SK-N-SH treated with all-trans-retinoic acid at 6 μM for 48 hours (cell line): Measurements from ENCODE around the gene UBAP2.

Experiments
- ATAC-seq: fragments of 200-7000 bp; cut with Tn5 transposase; 3 replicates; pipeline ENCODE4 v1.9.1; 2020; ENCODE audit warnings: mild to moderate bottlenecking, moderate library complexity
- ARNTL ChIP-seq: fragments of 450-650 bp; formaldehyde crosslinking; IDR thresholded peaks from 2 replicates; pipeline ENCODE4 v1.5.0; 2020; ENCODE audit warnings: low read depth, mild to moderate bottlenecking, moderate library complexity, borderline replicate concordance
- BACH2 ChIP-seq: fragments of 250-450 bp; sonication (Bioruptor Pico); IDR thresholded peaks from 2 replicates; pipeline ENCODE4 v1.9.0; 2021; ENCODE audit warnings: mild to moderate bottlenecking, borderline replicate concordance
- CREB5 ChIP-seq: fragments of 250-450 bp; sonication (Bioruptor Pico); IDR thresholded peaks from 2 replicates; pipeline ENCODE4 v1.5.1; 2020; ENCODE audit warnings: low read depth, mild to moderate bottlenecking, moderate library complexity
- CSDC2 ChIP-seq: fragments of 250-450 bp; sonication (Bioruptor Pico); IDR thresholded peaks from 2 replicates; pipeline ENCODE4 v1.5.0; 2020; ENCODE audit warnings: mild to moderate bottlenecking, moderate library complexity
- ESRRG ChIP-seq: fragments of 250-450 bp; sonication (Bioruptor Pico); IDR thresholded peaks from 2 replicates; pipeline ENCODE4 v1.6.1; 2021; ENCODE audit warnings: mild to moderate bottlenecking
- GLIS3 ChIP-seq: fragments of 250-450 bp; sonication (Bioruptor Pico); IDR thresholded peaks from 2 replicates; pipeline ENCODE4 v1.5.0; 2020; ENCODE audit warnings: mild to moderate bottlenecking, moderate library complexity
- ISL1 ChIP-seq: fragments of 250-450 bp; sonication (Bioruptor Pico); IDR thresholded peaks from 2 replicates; pipeline ENCODE4 v2.1.2; 2022; ENCODE audit warnings: mild to moderate bottlenecking, moderate library complexity
- OSR1 ChIP-seq: fragments of 250-450 bp; sonication (Bioruptor Pico); IDR thresholded peaks from 2 replicates; pipeline ENCODE4 v1.8.0; 2022; ENCODE audit warnings: moderate library complexity, mild to moderate bottlenecking, inconsistent platforms
- PPARA ChIP-seq: fragments of 250-450 bp; sonication (Bioruptor Pico); IDR thresholded peaks from 2 replicates; pipeline ENCODE4 v1.5.0; 2020; ENCODE audit warnings: mild to moderate bottlenecking, borderline replicate concordance
- SNAI2 ChIP-seq: fragments of 250-450 bp; sonication (Bioruptor Pico); IDR thresholded peaks from 2 replicates; pipeline ENCODE4 v1.5.0; 2020; ENCODE audit warnings: mild to moderate bottlenecking, moderate library complexity
- TCF4 ChIP-seq: fragments of 250-450 bp; sonication (Bioruptor Pico); IDR thresholded peaks from 2 replicates; pipeline ENCODE4 v1.8.0; 2021; ENCODE audit warnings: mild to moderate bottlenecking, moderate library complexity, borderline replicate concordance
- TSHZ2 ChIP-seq: fragments of 250-450 bp; sonication (Bioruptor Pico); IDR thresholded peaks from 2 replicates; pipeline ENCODE4 v1.5.0; 2020; ENCODE audit warnings: mild to moderate bottlenecking, moderate library complexity
- ZC3H10 ChIP-seq: fragments of 250-450 bp; sonication (Bioruptor Pico); IDR thresholded peaks from 2 replicates; pipeline ENCODE4 v1.5.1; 2021; ENCODE audit warnings: mild to moderate bottlenecking, moderate library complexity
- ZFP3 ChIP-seq: fragments of 250-450 bp; sonication (Bioruptor Pico); IDR thresholded peaks from 2 replicates; pipeline ENCODE4 v1.5.0; 2020; ENCODE audit warnings: mild to moderate bottlenecking, moderate library complexity
- ZFP30 ChIP-seq: fragments of 450-650 bp; formaldehyde crosslinking; IDR thresholded peaks from 2 replicates; pipeline ENCODE4 v1.5.0; 2022; ENCODE audit warnings: mild to moderate bottlenecking, moderate library complexity
- ZNF565 ChIP-seq: fragments of 450-650 bp; formaldehyde crosslinking; conservative IDR thresholded peaks from 2 replicates; pipeline ENCODE4 v1.5.0; 2020; ENCODE audit warnings: low read depth, mild to moderate bottlenecking, moderate library complexity
- ZNF70 ChIP-seq: fragments of 450-650 bp; formaldehyde crosslinking; IDR thresholded peaks from 2 replicates; pipeline ENCODE4 v1.5.0; 2020; ENCODE audit warnings: mild to moderate bottlenecking, moderate library complexity
- ZNF8 ChIP-seq: fragments of 450-650 bp; formaldehyde crosslinking; IDR thresholded peaks from 2 replicates; pipeline ENCODE4 v1.5.0; 2020; ENCODE audit warnings: mild to moderate bottlenecking, moderate library complexity
- TF ChIP-seq, protein P1 (sequence below): fragments of 250-450 bp; sonication (Bioruptor Pico); IDR thresholded peaks from 2 replicates; pipeline ENCODE4 v1.8.0; 2021; ENCODE audit warnings: low read depth, mild to moderate bottlenecking, moderate library complexity, borderline replicate concordance
- TF ChIP-seq, protein P2 (sequence below): fragments of 250-450 bp; sonication (Bioruptor Pico); IDR thresholded peaks from 2 replicates; pipeline ENCODE4 v1.8.0; 2020; ENCODE audit warnings: mild to moderate bottlenecking, moderate library complexity, borderline replicate concordance

UBAP2 gene

GRCh38 chr9:34032631-34033030 lies 16.1 kb downstream of the UBAP2 start:
- ATAC-seq: no peak
- TF ChIP-seq SNAI2: no peak
- no peak for TF ChIP-seq ZFP3 (CRISPR knock-in tag)
- TF ChIP-seq ZNF8 (CRISPR knock-in tag): no peak
- TF ChIP-seq ZNF70 (CRISPR knock-in tag): no peak
- no peak for TF ChIP-seq TSHZ2 (CRISPR knock-in tag)
- TF ChIP-seq PPARA (CRISPR knock-in tag): no peak
- TF ChIP-seq ZFP30 (CRISPR knock-in tag): no peak
- no peak for TF ChIP-seq CSDC2 (CRISPR knock-in tag)
- TF ChIP-seq, protein P1, sequence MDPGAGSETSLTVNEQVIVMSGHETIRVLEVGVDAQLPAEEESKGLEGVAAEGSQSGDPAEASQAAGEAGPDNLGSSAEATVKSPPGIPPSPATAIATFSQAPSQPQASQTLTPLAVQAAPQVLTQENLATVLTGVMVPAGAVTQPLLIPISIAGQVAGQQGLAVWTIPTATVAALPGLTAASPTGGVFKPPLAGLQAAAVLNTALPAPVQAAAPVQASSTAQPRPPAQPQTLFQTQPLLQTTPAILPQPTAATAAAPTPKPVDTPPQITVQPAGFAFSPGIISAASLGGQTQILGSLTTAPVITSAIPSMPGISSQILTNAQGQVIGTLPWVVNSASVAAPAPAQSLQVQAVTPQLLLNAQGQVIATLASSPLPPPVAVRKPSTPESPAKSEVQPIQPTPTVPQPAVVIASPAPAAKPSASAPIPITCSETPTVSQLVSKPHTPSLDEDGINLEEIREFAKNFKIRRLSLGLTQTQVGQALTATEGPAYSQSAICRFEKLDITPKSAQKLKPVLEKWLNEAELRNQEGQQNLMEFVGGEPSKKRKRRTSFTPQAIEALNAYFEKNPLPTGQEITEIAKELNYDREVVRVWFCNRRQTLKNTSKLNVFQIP (CRISPR knock-in tag): no peak

DNA sequence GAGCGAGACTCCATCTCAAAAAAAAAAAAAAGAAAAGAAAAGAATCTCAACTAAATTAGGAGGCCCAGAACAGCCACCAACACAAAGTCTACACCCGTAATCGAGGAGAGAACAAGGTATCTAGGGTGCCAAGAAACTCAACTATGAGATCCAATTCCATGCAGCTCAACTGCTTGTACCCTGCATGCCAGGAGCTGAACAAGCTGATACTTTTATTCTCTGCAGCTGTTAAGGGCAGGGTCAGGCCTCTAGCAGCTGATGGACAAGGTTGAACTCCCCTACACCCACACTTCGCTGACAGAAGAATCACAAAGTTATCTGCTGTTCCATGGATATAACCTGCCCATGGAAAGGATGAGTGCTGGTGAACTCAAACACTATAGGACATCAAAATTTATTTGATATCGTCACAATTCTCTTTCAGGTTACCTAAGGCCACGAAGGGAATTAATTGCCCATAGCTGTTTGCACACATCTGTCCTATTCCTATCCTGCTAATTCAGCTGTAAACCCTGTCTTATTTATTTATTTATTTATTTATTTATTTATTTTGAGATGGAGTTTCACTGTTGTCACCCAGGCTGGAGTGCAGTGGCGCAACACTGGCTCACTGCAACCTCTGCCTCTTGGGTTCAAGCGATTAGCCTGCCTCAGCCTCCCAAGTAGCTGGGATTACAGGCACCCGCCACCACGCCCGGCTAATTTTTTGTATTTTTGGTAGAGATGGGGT lies 20.7 kb downstream of the UBAP2 start:
- TF ChIP-seq CREB5 (CRISPR knock-in tag) (no peak), TSHZ2 (CRISPR knock-in tag) (no peak), ZNF565 (CRISPR knock-in tag) (no peak), ZFP30 (CRISPR knock-in tag) (no peak), ISL1 (CRISPR knock-in tag) (no peak)

GRCh38 chr9:34025811-34026210 lies 22.9 kb downstream of the UBAP2 start:
- no peak for ATAC-seq
- TF ChIP-seq GLIS3 (CRISPR knock-in tag) (no peak), ZC3H10 (CRISPR knock-in tag) (no peak), BACH2 (CRISPR knock-in tag) (no peak), CREB5 (CRISPR knock-in tag) (no peak), ARNTL (CRISPR knock-in tag) (no peak), ESRRG (no peak), TSHZ2 (CRISPR knock-in tag) (no peak), ZNF565 (CRISPR knock-in tag) (no peak), CSDC2 (CRISPR knock-in tag) (no peak), ISL1 (CRISPR knock-in tag) (no peak), OSR1 (CRISPR knock-in tag) (no peak), TCF4 (CRISPR knock-in tag) (no peak), ZNF8 (CRISPR knock-in tag) (no peak)
- TF ChIP-seq, protein P1 (CRISPR knock-in tag): no peak
- TF ChIP-seq, protein P2, sequence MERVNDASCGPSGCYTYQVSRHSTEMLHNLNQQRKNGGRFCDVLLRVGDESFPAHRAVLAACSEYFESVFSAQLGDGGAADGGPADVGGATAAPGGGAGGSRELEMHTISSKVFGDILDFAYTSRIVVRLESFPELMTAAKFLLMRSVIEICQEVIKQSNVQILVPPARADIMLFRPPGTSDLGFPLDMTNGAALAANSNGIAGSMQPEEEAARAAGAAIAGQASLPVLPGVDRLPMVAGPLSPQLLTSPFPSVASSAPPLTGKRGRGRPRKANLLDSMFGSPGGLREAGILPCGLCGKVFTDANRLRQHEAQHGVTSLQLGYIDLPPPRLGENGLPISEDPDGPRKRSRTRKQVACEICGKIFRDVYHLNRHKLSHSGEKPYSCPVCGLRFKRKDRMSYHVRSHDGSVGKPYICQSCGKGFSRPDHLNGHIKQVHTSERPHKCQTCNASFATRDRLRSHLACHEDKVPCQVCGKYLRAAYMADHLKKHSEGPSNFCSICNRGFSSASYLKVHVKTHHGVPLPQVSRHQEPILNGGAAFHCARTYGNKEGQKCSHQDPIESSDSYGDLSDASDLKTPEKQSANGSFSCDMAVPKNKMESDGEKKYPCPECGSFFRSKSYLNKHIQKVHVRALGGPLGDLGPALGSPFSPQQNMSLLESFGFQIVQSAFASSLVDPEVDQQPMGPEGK (CRISPR knock-in tag): no peak

More for the DNA sequence above, 20.7 kb downstream of the UBAP2 start:
- ATAC-seq: no peak
